PC-3 (cell line): Measurements from ENCODE around the gene MAMDC4.
"Not testable (repeated sequence)": the region's sequence is repeated elsewhere in the genome, so short reads cannot be mapped to it uniquely, and the experiment has no call there.

ENCODE experiments used
- CTCF ChIP-seq: fragments of 300-600 bp; sonication (generic); conservative IDR thresholded peaks from 2 replicates; pipeline ENCODE4 v1.5.1; 2017; ENCODE audit warnings: antibody characterized with exemption, low read depth, mild to moderate bottlenecking, low read length
- EZH2 ChIP-seq: fragments of 300-600 bp; sonication (generic); IDR thresholded peaks from one replicate; pipeline ENCODE4 v1.6.1; 2017; ENCODE audit warnings: antibody characterized with exemption, mild to moderate bottlenecking, low read length; ENCODE audit not compliant: unreplicated experiment
- EZH2phosphoT487 ChIP-seq: fragments of 300-600 bp; sonication (generic); IDR thresholded peaks from 2 replicates; pipeline ENCODE4 v1.6.1; 2018; ENCODE audit warnings: mild to moderate bottlenecking, antibody characterized with exemption, low read length, borderline replicate concordance

GRCh38 chr9:136841646-136842379 lies 10.3 kb upstream of the MAMDC4 start:
- TF ChIP-seq CTCF, EZH2, EZH2phosphoT487: not testable (repeated sequence)
